HG02571 (cell line): ENCODE measurements around the gene ERMARD.

Source experiments
- ATAC-seq: cut with Tn5 transposase; IDR thresholded peaks from one replicate; pipeline ENCODE4 v1.9.1; 2021; ENCODE audit warnings: mild to moderate bottlenecking, moderate library complexity; ENCODE audit not compliant: unreplicated experiment

The ERMARD gene

GRCh38 chr6:169801396-169802160, 50.2 kb downstream of the ERMARD start:
- no peak for ATAC-seq

- ATAC-seq: no peak
Measured at GRCh38 chr6:169802790-169803189, 51.4 kb downstream of the ERMARD start.

- ATAC-seq: no peak
Measured at GRCh38 chr6:169803271-169803811, 51.9 kb downstream of the ERMARD start.

GRCh38 chr6:169803816-169804340, 52.5 kb downstream of the ERMARD start:
- ATAC-seq: no peak

GRCh38 chr6:169804427-169804826, 53.0 kb downstream of the ERMARD start:
- ATAC-seq: no peak

GRCh38 chr6:169805242-169805838, 53.9 kb downstream of the ERMARD start:
- no peak for ATAC-seq

GRCh38 chr6:169806701-169807100, 55.3 kb downstream of the ERMARD start:
- no peak for ATAC-seq

GRCh38 chr6:169807229-169807628, 55.8 kb downstream of the ERMARD start:
- no peak for ATAC-seq

GRCh38 chr6:169807699-169808607, 56.5 kb downstream of the ERMARD start:
- no peak for ATAC-seq

- no peak for ATAC-seq
Measured at GRCh38 chr6:169808608-169808967, 57.2 kb downstream of the ERMARD start.

- ATAC-seq: no peak
Measured at GRCh38 chr6:169809386-169809785, 58.0 kb downstream of the ERMARD start.

- ATAC-seq: no peak
Measured at GRCh38 chr6:169810066-169810989, 58.9 kb downstream of the ERMARD start.

GRCh38 chr6:169811072-169811471, 59.6 kb downstream of the ERMARD start:
- ATAC-seq: no peak

GRCh38 chr6:169811521-169812256, 60.3 kb downstream of the ERMARD start:
- ATAC-seq: no peak

- ATAC-seq: no peak
Measured at GRCh38 chr6:169812257-169812644, 60.8 kb downstream of the ERMARD start.

- no peak for ATAC-seq
Measured at GRCh38 chr6:169813969-169814368, 62.5 kb downstream of the ERMARD start.

- no peak for ATAC-seq
Measured at GRCh38 chr6:169816054-169816453, 64.6 kb downstream of the ERMARD start.

GRCh38 chr6:169816975-169817374, 65.6 kb downstream of the ERMARD start:
- no peak for ATAC-seq

- ATAC-seq: no peak
Measured at GRCh38 chr6:169820358-169820757, 68.9 kb downstream of the ERMARD start.
